OCI-LY7 (cell line): ENCODE data around the gene B4GAT1. TPM values are rescaled to one million over a fixed set of nuclear protein-coding genes. Genes with fewer than 3 reads are reported as not detected.

ENCODE experiments used
- BruUV-seq: library from RNA; stranded (reverse); fragments of 400-500 nt; replicated peaks from 2 replicates; lab custom pipeline; 2021; lab: Mats Ljungman, UMichigan
- CTCF ChIA-PET: fragments of 300-600 bp; sonication (Branson Sonifier 250); formaldehyde crosslinking; loops from one replicate; lab custom pipeline; 2022; ENCODE audit warnings: antibody characterized with exemption; ENCODE audit not compliant: unreplicated experiment; lab: Charles Lee
- POLR2A ChIA-PET: fragments of 300-600 bp; sonication (Branson Sonifier 250); formaldehyde crosslinking; loops from one replicate; lab custom pipeline; 2022; ENCODE audit warnings: antibody characterized with exemption; lab: Charles Lee
- DNase-seq: peaks from one replicate; pipeline ENCODE4 v3.0.0-alpha.2; 2015; ENCODE audit warnings: low spot score
- H2AFZ ChIP-seq: fragments of 200-600 bp; sonication (generic), shearing (Covaris generic); 2 replicates; pipeline ENCODE4 v1.6.1; 2014; ENCODE audit warnings: mild to moderate bottlenecking, antibody characterized with exemption, low read length, moderate library complexity
- H3K27ac ChIP-seq: fragments of 200-600 bp; sonication (generic); 2 replicates; pipeline ENCODE4 v1.5.1; 2014; ENCODE audit warnings: mixed run types, low read depth, mild to moderate bottlenecking, moderate library complexity, low read length, inconsistent platforms; ENCODE audit not compliant: poor library complexity, severe bottlenecking
- H3K36me3 ChIP-seq: fragments of 200-600 bp; sonication (generic); 2 replicates; pipeline ENCODE4 v1.6.1; 2014; ENCODE audit warnings: mild to moderate bottlenecking, antibody characterized with exemption, low read length, moderate library complexity, mixed read lengths; ENCODE audit not compliant: insufficient read depth
- H3K4me1 ChIP-seq: fragments of 200-600 bp; sonication (generic); 2 replicates; pipeline ENCODE4 v1.5.1; 2014; ENCODE audit warnings: mild to moderate bottlenecking, low read length; ENCODE audit not compliant: insufficient read depth, poor library complexity, severe bottlenecking
- H3K4me2 ChIP-seq: fragments of 200-600 bp; sonication (generic); 2 replicates; pipeline ENCODE4 v1.6.1; 2014; ENCODE audit warnings: mild to moderate bottlenecking, low read length
- H3K4me3 ChIP-seq: fragments of 200-600 bp; sonication (generic); 2 replicates; pipeline ENCODE4 v1.5.1; 2014; ENCODE audit warnings: mild to moderate bottlenecking, low read depth, low read length; ENCODE audit not compliant: poor library complexity, severe bottlenecking
- H3K79me2 ChIP-seq: fragments of 200-600 bp; sonication (generic); 2 replicates; pipeline ENCODE4 v1.6.1; 2016; ENCODE audit warnings: low read depth, mild to moderate bottlenecking, low read length, moderate library complexity, mixed read lengths; ENCODE audit not compliant: insufficient read depth
- H3K9me2 ChIP-seq: fragments of 200-600 bp; sonication (generic); 2 replicates; pipeline ENCODE4 v1.6.1; 2016; ENCODE audit warnings: mild to moderate bottlenecking, low read length, mixed read lengths; ENCODE audit not compliant: insufficient read depth
- H3K9me3 ChIP-seq: fragments of 200-600 bp; sonication (generic); 2 replicates; pipeline ENCODE4 v1.6.1; 2014; ENCODE audit warnings: mild to moderate bottlenecking, mixed run types, low read length, mixed read lengths
- H4K20me1 ChIP-seq: fragments of 200-600 bp; sonication (generic); 2 replicates; pipeline ENCODE4 v1.6.1; 2014; ENCODE audit warnings: mild to moderate bottlenecking, antibody characterized with exemption, low read length, moderate library complexity, mixed read lengths; ENCODE audit not compliant: insufficient read depth
- CTCF ChIP-seq: fragments of 200-600 bp; sonication (generic); conservative IDR thresholded peaks from 2 replicates; pipeline ENCODE4 v1.5.1; 2014; ENCODE audit warnings: mild to moderate bottlenecking, antibody characterized with exemption, low read length, moderate library complexity, mixed read lengths
- EZH2phosphoT487 ChIP-seq: fragments of 200-600 bp; sonication (generic); IDR thresholded peaks from 2 replicates; pipeline ENCODE4 v1.6.1; 2018; ENCODE audit warnings: low read depth, borderline replicate concordance, mild to moderate bottlenecking, mixed run types, antibody characterized with exemption, low read length, moderate library complexity, mixed read lengths
- intact Hi-C: fragments of 100-400 bp; cut with micrococcal nuclease; formaldehyde crosslinking; loops from one replicate; pipeline ENCODE4 v1.10.0; 2022; ENCODE audit not compliant: unreplicated experiment
- total RNA-seq, 2 experiments: library from RNA; depleted of rRNA in 1 of 2; stranded (reverse); fragments of >200 nt in 1 of 2; shearing (Covaris generic) in 1 of 2; gene quantifications; 2 replicates each; pipeline ENCODE4 v1.2.3, GENCODE V29; 2014 to 2022

The B4GAT1 gene
- total RNA-seq, 2 experiments from 2014 or later, result 9.8 to 11.7 TPM

- Histone ChIP-seq H3K36me3 (peaks cover 21% of the 10 kb centered on the region), H4K20me1 (no peaks in the 10 kb centered on the region), H3K27ac (peak overlapping the region; percentile 86), H3K9me3 (no peaks in the 10 kb centered on the region), H2AFZ (peak overlapping the region; percentile 23; the same call in 1 of the 2 replicates), H3K4me3 (no peak overlapping the region), H3K79me2 (peaks cover 17% of the 10 kb centered on the region), H3K9me2 (no peaks in the 10 kb centered on the region), H3K4me2 (peak overlapping the region; percentile 68; the same call in 1 of the 2 replicates), H3K4me1 (peaks cover 22% of the 10 kb centered on the region)
- POLR2A ChIA-PET, result interaction anchor here (0.6 to 1.3 kb wide), 2 partner anchors 11 to 224 kb away, joined by 3 to 4 read pairs; no protein-coding TSS in a partner anchor
- TF ChIP-seq CTCF (no peak), EZH2phosphoT487 (no peak)
- CTCF ChIA-PET, result no interaction called here
- no peak for DNase-seq
- BruUV-seq, result no TSS peak
- intact Hi-C loops, result loop anchor here (2.0 kb wide), 1 partner anchor 14 kb away; no protein-coding TSS in a partner anchor
Observed at GRCh38 chr11:66373265-66373664, 25.8 kb upstream of the B4GAT1 start.

GRCh38 chr11:66371627-66372415, 24.4 kb upstream of the B4GAT1 start, which contains the start of gene SLC29A2:
TSS of gene SLC29A2 (minus strand) at chr11:66371760. CDS start at chr11:66371591, 169 bp downstream.
- ChIA-PET POLR2A (interaction anchor here (0.6 to 2.8 kb wide), 7 partner anchors 14 to 146 kb away, joined by 3 to 8 read pairs (median 3); partner anchors contain the start of gene BRMS1), CTCF (interaction anchor here (0.5 to 2.4 kb wide), 4 partner anchors 8 to 59 kb away, joined by 3 to 7 read pairs (median 3); no protein-coding TSS in a partner anchor)
- peak within 1 kb of the TSS; percentile 88; the same call in 1 of the 2 replicates for H2AFZ ChIP-seq
- BruUV-seq, result no TSS peak
- H3K36me3 ChIP-seq, result peaks cover 36% of the 10 kb centered on the region
- intact Hi-C loops, result loop anchor here (1.0 to 2.0 kb wide), 3 partner anchors 15 to 60 kb away; partner anchors contain the start of gene BRMS1
- peaks cover 17% of the 10 kb centered on the region for H3K79me2 ChIP-seq
- peaks cover 22% of the 10 kb centered on the region for H3K4me1 ChIP-seq
- peak; percentile 95 for DNase-seq
- peak within 1 kb of the TSS; percentile 86 for H3K27ac ChIP-seq
- peak within 1 kb of the TSS; percentile 82 for H3K4me3 ChIP-seq
- no peaks in the 10 kb centered on the region for H4K20me1 ChIP-seq
- TF ChIP-seq EZH2phosphoT487, result no peak
- no peak; the same call in 1 of the 2 replicates for TF ChIP-seq CTCF
- H3K4me2 ChIP-seq, result peak within 1 kb of the TSS; percentile 68
- H3K9me2 ChIP-seq, result no peaks in the 10 kb centered on the region
- H3K9me3 ChIP-seq, result no peaks in the 10 kb centered on the region
